DND-41 (cell line): Measurements from ENCODE around the gene FAM241A.

Source experiments
- EZH2 ChIP-seq: IDR thresholded peaks from 3 replicates; pipeline ENCODE4 v1.6.1; 2012; ENCODE audit warnings: borderline replicate concordance, low read depth, mild to moderate bottlenecking, moderate library complexity, low read length, inconsistent platforms; ENCODE audit not compliant: severe bottlenecking
- TF ChIP-seq, protein P1 (sequence below): IDR thresholded peaks from 2 replicates; pipeline ENCODE4 v1.5.1; 2012; ENCODE audit warnings: borderline replicate concordance, low read length, moderate library complexity, mild to moderate bottlenecking; ENCODE audit not compliant: poor library complexity, severe bottlenecking; ENCODE audit errors: extremely low read depth

DNA sequence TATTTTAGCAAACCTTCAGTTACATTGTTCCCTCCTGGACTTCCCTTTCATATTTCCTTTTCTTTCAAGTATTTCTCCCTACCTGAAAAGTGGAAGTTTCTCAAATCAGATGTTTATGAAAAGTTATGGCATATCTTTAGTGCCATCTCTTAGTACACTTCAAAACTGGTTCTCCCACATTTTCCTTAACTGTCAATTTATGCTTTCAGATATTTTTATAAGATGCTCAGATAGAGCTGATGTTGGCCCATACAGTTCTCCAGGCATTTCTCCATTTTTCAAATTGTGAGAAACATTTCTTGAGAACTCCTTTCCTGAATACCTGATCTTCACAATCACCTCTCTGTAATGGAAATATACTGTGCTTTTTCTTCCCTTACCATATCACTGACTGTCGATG, 53.8 kb downstream of the FAM241A start:
- TF ChIP-seq, protein P1, sequence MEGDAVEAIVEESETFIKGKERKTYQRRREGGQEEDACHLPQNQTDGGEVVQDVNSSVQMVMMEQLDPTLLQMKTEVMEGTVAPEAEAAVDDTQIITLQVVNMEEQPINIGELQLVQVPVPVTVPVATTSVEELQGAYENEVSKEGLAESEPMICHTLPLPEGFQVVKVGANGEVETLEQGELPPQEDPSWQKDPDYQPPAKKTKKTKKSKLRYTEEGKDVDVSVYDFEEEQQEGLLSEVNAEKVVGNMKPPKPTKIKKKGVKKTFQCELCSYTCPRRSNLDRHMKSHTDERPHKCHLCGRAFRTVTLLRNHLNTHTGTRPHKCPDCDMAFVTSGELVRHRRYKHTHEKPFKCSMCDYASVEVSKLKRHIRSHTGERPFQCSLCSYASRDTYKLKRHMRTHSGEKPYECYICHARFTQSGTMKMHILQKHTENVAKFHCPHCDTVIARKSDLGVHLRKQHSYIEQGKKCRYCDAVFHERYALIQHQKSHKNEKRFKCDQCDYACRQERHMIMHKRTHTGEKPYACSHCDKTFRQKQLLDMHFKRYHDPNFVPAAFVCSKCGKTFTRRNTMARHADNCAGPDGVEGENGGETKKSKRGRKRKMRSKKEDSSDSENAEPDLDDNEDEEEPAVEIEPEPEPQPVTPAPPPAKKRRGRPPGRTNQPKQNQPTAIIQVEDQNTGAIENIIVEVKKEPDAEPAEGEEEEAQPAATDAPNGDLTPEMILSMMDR: no peak
- no peak for TF ChIP-seq EZH2
